Fibroblast of skin of right quadriceps (primary cell): Measurements from ENCODE around the gene TNNI3.
"Not testable (repeated sequence)": the region's sequence is repeated elsewhere in the genome, so short reads cannot be mapped to it uniquely, and the experiment has no call there.

Experiments
- DNase-seq: peaks from one replicate; pipeline ENCODE4 v3.0.0-alpha.2; 2013

The TNNI3 gene

DNA sequence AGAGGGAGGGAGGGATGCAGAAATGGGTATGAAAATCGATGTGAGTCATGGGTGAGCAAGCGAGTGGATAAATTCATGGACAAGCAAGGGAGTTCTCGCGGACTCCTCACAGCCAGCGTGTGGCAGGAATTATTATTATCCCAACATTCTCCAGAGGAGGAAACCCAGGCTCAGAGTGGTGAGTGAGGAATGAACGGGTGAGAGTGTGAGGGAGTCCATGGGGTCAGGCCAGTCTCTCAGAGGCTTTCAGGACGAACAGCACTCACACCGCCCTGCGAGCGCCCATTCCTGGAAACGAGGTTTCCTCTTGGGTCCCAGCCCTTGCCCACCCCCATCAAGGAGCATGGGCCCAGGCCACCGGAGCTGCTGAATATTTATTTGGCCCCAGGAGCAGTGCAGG, 15.2 kb upstream of the TNNI3 start:
- DNase-seq: peak; percentile 69

GRCh38 chr19:55172318-55172717, 14.8 kb upstream of the TNNI3 start:
- not testable (repeated sequence) for DNase-seq

DNA sequence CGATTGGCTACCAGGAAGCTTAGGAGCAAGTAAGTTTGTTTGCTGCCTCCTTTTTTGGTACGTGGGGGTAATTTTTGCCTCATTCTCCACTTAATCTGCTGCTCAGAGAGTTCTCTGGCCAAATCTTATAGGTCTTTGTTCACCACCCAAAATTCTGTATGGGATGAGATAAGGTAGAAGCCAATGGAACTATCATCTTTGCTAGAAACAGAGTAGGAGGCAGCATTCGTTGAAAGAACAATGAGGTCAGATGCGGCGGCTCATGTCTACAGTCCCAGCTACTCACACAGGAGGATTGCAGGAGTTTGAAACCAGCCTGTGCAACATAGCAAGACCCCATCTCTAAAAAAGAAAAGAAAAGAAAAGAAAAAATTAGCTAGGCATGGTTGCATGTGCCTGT, 13.9 kb upstream of the TNNI3 start:
- no peak for DNase-seq

- DNase-seq: no peak
Measured at GRCh38 chr19:55169136-55169535, 11.6 kb upstream of the TNNI3 start.

DNA sequence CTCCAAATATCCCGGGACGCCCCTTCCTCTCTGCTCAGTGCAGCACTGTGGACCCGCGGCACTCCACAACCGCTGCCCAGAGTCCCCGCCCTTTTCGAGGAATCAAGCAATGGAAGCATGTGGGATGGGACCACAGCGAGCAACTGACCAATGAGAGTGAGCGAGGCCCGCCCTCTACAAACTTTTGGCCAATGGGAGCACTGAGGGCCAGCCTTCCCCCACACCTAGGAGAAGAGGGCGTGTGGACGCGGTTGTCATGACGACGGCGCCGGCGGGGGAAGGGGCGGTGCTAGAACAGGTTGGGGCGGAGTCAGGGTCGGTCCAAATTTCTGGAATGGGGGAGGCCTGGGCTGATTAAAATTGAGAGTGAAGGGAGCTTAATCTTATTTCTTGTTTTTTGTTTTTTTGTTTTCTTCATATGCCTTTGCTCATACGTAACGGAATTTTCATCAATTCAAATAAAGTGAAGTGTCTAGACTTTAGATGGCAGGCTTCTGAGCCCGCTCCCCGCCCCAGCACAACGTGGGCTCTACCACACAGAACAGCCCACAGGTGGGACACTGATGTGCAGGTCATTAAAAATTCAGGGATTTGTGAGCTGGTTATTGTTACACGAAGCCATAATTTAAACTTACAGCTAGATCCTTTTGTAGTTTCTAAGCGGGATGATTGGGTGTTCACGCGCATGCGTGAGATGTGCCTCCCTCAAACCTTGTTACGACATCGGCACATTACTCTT, 9.2 kb upstream of the TNNI3 start, which contains the start of gene DNAAF3:
DNAAF3 (minus strand) TSS at position 84 of the 739 bp plus-strand sequence. CDS start 200 bp downstream, outside the sequence.
- peak; percentile 98 for DNase-seq

DNA sequence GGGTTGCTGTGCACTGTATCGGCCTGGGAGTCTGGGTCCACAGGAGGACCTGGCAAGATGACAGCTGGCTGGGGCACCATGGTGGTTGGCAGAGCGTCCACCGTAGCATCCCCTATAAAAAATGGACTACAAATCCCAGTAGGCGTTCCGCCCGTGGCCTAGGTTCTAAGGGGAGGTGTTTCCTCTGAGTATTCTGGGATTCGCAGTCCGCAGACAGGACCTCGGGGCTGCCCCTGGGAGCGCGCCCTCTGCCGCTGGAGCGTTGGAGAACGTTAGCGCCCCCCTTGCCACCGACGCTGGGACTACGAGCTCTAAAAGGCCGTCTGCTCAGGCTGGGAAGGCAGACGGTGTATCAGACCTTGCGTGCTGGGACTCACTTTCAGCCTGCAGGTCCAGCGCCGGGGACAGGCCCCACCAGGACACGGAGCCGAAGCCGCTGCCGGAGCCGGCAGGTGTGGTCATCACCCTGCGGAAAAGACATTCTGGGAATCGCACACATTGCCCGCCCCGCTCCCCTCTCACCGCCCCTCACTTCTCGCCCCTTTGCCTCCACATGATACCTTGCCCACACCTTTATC, 8.5 kb upstream of the TNNI3 start:
- peak; percentile 64 for DNase-seq

DNA sequence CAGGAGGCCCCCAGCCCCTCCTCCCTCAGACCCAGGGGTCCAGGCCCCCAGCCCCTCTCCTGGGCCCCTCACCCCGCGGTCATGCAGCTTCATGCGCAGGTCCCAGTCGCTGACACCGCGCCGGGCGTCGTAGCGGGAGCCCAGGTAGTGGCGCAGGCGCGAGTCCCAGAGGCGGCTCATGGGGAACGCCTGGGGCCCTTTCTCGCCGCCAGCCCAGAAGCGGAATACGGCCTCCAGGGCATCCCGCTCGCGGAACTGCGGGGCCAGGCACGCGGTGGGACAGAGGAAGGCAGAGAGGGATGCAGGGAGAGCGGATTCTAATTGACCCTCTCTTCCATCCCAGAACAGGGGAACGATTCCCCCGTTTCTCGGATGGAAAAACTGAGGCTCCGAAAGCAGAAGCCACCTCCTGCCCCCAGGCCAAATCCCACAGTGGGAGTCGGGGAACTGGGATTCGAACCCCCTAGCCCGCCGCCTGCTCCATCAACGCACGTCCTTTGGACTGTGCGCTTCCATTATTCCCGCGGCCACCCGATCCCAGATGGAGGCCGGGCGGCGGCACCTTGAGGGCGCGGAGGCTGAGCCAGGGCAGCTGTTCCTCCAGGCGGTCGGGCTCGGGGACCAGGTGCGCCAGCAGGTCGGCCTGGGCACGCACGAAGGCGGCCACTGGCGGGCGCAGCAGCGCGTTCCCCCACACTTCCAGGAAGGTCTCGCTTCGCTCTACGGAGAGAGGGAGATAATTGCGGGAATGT, 4.2 kb upstream of the TNNI3 start:
- DNase-seq: no peak

DNA sequence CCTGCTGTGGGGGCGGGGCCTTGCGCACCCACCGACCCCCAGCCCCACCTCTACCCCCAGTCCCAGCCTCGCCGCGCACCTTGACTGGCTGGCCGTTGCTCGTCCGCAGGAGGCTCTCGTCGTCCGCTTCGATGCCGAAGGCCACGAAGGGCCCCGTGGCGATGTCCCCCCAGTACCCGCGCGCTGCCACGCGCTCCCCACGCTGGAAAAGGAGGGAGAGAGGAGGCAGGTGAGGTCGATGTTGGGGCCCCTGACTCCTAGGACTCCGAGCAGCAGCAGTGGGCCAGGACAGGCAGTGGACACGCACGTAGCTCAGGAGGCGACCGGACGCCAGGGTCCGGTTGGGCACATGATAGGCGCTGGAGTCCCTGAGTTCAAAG, 3.4 kb upstream of the TNNI3 start:
- DNase-seq: no peak

DNA sequence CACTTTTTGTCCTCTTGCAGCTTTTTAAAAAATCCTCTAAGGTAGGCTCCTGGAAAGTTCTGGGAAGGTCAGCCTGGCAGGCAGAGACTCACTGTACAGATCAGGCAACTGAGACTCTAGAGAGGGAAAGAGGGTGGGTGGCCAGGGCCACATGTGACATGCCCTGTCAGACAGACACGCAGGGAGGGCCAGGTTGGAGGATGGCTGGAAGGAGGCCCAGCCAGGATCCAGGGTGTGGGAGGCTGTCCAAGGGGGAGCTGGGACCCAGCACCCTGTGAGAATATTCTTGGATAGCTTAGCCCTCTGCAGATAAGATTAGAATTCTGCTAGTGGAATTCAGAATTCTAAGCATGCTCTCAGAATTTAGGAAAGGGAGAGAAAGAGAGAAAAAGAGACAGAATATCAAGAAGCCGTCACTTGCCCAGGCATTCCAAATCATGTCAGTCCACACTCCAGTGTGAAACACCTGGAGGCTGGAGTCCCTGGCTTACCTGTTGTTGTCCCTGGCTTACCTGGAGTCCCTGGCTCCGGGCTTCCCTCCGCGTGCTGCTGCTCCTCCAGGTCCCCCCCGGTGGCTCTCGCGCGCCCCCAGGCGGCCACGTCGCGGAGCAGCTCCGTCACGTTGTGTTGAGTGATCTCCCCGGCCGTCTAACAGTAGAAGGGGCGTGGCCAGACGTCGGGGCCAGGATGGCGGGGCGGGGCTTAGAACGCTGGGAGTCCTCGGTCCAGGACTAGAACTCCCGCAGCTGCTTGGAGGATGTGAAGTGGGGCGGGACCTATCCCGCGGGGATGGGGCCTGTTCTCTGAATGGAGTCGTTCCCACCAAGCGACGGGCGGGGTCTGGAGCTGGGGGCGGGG, 2.8 kb upstream of the TNNI3 start:
- peak; percentile 80 for DNase-seq

DNA sequence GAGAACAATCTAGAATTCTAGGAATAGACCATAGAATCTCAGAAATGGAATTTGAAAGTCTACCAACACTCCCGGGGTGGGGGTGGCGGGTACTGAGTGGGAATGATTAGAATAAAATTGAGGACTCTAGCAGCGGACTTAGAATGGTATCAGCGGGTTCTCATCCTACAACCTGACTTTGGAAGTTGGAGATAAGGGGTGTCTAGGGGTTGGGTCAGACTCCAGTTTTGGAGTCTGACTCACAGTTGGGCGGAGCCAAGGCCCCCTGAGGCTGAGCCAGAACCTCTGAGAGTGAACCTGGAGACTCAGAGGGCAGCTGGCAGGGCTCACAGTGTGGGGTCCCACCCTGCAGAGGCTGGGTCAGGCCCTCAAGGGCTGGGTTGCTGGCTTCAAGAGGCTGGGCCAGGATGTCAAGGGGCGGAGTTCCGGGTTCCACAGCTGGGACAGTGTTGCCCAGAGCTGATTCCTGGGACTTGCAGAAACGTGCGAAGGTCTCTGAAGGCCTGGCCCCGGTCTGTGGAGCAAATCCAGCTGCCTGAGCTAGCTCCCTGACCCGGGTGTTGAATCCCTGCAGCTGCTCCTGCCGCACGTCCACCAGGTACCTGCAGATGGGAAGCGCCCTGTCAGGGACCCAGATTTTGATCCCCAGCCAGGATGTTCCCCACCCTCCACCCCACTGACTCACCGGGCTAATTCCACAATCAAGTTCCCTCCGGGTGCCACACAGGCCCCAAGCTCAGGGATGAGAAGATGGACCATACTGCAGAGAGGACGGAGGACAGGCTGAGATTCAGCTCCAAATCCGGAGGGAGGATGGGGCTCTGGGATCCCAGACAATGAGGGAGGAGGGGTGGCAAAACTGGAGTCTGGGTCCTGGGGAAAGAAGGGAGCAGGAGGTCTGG, 1.6 kb upstream of the TNNI3 start:
- no peak for DNase-seq

- no peak for DNase-seq
Measured at GRCh38 chr19:55158423-55158822, 891 bp upstream of the TNNI3 start.

DNA sequence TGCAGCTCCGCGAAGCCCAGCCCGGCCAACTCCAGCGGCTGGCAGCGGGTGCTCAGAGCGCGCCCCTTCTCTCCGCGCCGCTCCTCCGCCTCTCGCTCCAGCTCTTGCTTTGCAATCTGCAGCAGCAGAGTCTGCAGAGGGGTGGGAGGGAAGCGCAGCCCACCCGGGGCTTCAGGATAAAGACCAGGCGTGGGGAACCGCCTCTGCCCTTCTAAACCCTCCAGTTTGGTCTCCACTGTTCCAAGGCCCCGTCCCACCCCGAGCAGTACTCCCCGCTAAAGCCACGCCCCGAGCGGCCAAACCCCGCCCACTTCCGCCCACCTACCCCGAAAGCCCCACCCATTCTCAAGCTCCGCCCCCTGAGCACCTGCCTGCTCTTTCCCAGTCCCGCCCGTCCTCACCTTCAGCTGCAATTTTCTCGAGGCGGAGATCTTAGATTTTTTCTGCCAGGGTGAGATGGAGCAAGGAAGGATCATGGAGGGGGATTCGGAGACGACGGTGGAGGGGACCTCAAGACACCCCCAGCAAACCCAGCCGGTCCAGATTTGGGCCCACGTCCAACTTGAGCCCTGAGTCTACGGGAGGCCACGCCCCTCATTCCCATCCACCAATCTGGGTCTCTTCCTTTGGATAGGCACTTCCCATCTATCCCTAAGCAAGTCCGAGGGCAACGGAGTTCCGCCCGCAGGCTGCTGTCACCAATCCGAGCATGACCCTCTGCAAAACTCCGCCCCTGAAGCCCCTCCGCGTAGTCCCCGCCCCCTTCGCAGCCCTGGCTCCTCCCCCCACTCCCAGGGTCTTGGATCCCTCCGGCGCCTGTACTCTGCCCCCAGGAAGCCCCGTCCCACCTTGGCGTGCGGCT, 1.1 kb downstream of the TNNI3 start:
- DNase-seq: peak; percentile 24

DNA sequence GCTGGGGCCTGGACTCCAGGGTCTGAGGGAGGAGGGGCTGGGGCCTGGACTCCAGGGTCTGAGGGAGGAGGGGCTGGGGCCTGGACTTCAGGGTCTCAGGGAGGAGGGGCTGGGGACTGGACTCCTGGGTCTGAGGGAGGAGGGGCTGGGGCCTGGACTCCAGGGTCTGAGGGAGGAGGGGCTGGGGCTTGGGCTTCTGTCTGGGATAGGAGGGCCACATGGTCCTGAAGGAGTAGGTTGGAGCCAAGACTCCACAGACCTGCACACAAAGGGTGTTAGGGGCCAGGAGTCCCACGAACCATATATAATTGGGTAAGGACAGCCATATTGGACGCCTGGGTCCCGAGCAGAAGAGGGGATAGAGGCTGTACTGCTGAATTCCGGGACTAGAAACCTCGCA, 1.7 kb downstream of the TNNI3 start:
- not testable (repeated sequence) for DNase-seq

DNA sequence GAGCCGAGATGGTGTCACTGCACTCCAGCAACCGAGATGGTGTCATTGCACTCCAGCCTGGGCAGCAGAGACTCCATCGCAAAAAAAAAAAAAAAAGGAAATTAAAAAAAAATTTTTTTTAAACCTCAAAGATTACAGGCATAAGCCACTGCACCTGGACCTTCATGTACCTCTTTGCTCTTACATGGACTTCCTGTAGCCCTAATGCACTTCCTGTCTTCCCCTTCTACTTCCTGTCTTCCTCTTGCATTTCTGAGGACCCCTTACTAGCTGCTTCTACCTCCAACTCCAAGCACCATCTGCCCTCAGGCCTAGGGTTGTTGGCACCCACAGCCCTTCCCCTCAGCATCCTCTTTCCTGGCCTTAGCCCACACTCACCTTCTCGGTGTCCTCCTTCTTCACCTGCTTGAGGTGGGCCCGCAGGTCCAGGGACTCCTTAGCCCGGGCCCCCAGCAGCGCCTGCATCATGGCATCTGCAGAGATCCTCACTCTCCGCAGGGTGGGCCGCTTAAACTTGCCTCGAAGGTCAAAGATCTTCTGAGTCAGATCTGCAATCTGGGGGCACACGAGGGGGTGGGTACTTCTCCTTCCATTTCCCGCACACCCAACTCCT, 3.8 kb downstream of the TNNI3 start:
- no peak for DNase-seq

- no peak for DNase-seq
Measured at GRCh38 chr19:55152017-55152416, 5.5 kb downstream of the TNNI3 start.

DNA sequence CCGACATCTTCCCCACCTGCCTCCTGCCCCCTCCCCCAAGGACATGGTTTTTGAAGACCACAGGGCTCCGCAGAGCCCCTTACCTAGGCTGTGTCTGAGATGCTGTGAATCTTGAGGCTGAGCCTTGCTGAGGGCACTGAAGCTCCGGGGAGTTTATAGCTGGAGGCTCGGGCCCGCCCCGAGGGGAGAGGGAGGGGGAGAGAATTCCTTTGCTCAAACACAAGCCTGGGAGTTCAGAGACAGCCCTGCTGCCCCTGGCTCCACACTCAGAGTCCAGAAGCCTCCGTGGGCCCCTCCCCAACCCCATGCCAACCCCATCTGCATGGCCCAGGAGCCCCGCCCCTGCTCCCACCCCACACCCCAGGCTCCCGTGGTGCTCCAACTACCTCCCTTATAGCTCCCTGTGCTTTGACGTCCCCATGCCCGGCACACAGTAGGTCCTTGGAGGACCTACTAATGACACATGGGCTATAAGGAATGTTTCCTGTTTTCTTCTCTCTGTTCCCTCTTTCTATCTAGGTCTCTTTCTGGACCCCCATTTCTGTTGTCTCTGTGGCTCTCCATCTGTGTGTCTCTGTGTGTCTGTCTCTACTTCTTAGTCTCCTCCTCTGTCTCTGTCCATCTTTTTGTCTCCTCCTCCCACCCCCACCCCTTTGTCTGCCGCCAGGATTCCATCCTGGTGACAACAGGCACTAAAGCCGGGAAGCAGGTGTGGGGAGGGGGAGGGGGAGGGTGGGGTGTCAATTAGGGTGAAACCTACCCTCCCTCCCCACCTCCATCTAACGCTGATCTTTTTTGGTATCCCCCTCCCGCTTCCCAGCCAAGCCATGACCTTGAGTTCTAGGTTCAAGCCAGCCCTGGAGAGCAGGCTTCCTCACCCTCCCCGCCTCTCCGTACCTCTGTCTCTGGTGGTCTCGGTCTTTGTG, 8.2 kb downstream of the TNNI3 start, which contains the start of gene TNNT1:
TNNT1 (minus strand) TSS at position 129 of the 926 bp plus-strand sequence. CDS start 2,049 bp downstream, outside the sequence.
- DNase-seq: no peak

GRCh38 chr19:55147545-55148251, 9.8 kb downstream of the TNNI3 start:
- DNase-seq: no peak

DNA sequence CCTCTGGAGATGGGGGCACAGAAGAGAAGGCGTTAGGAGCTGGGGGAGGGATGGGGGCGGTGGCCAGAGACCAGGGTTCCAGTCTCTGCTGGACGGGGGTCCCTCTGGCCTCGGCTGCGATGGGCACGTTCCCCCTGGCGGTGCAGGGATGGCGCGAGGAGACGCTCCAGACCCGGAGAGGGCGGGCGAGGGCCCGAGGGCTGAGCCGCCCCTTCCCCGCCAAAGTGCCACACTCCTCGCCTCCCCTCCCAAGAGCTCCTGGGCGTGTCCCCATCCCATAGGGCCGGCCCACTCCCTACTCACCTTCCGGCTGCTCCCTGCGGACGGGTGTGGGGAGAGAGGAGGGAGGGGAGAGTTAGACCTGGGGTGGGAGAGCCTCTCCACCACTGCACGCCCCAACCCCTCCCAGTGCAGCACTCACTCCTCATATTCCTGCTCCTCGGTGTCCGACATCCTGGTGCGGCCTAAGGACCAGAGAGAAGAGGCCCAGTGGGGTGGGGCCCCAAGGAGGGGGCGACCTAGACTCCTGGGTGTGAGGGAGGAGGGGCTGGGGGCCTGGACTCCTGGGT, 10.7 kb downstream of the TNNI3 start:
- DNase-seq: no peak
